SK-N-SH (cell line): ENCODE data around the gene TM4SF4. TPM values are rescaled to one million over a fixed set of nuclear protein-coding genes. Genes with fewer than 3 reads are reported as not detected.
A peak's percentile ranks its signal among the peaks of the same experiment; 100 is the strongest.

Source experiments
- CTCF ChIA-PET: fragments of 300-600, 350-600 bp; formaldehyde crosslinking; extraction: SDS; loops from one replicate; lab custom pipeline; 2021; lab: Yijun Ruan, JAX
- POLR2A ChIA-PET: fragments of 350-600 bp; sonication (Branson Sonifier 250); formaldehyde crosslinking; extraction: SDS; loops from one replicate; lab custom pipeline; 2020; ENCODE audit warnings: antibody characterized with exemption, inconsistent platforms; lab: Yijun Ruan, JAX
- DNase-seq: peaks from one replicate; pipeline ENCODE4 v3.0.0; 2012
- H2AFZ ChIP-seq: fragments of 200-600 bp; sonication (generic); 2 replicates; pipeline ENCODE4 v1.8.1; 2016; ENCODE audit warnings: antibody characterized with exemption, mild to moderate bottlenecking, low read depth
- H3F3A ChIP-seq: fragments of 200-600 bp; sonication (generic); replicated peaks from 2 replicates; pipeline ENCODE3; 2016; ENCODE audit warnings: antibody characterized with exemption, mild to moderate bottlenecking; ENCODE audit not compliant: insufficient read depth
- H3K27ac ChIP-seq, 2 experiments: fragments of 200-500 bp in 1 of 2; fragments of 200-600 bp in 1 of 2; sonication (Bioruptor generic) in 1 of 2; sonication (generic), shearing (Covaris generic) in 1 of 2; 2 replicates each; pipeline versions ENCODE4 v1.5.1 to v1.6.1; 2014 to 2016; ENCODE audit warnings: low read depth in 2 of 2, inconsistent platforms in 1 of 2, low read length in 1 of 2, mild to moderate bottlenecking in 1 of 2, mixed read lengths in 1 of 2
- H3K27me3 ChIP-seq: fragments of 200-600 bp; sonication (generic), shearing (Covaris generic); 2 replicates; pipeline ENCODE4 v1.6.1; 2016; ENCODE audit warnings: mixed run types; ENCODE audit not compliant: insufficient read depth
- H3K36me3 ChIP-seq, 2 experiments: fragments of 200-500 bp in 1 of 2; fragments of 200-600 bp in 1 of 2; sonication (Bioruptor generic) in 1 of 2; sonication (generic) in 1 of 2; replicated peaks in 1 of 2; 2 replicates each; pipeline versions ENCODE3 to v1.5.1; 2014 to 2016; ENCODE audit warnings: low read length in 1 of 2, mild to moderate bottlenecking in 1 of 2; ENCODE audit not compliant: insufficient read depth in 2 of 2, control insufficient read depth in 1 of 2
- H3K4me1 ChIP-seq, 2 experiments: fragments of 200-500 bp in 1 of 2; fragments of 200-600 bp in 1 of 2; sonication (Bioruptor generic) in 1 of 2; sonication (generic), shearing (Covaris generic) in 1 of 2; 2 replicates each; pipeline versions ENCODE4 v1.5.1 to v1.6.1; 2014 to 2016; ENCODE audit warnings: low read depth in 1 of 2, low read length in 1 of 2, mixed run types in 1 of 2; ENCODE audit not compliant: insufficient read depth in 2 of 2, control insufficient read depth in 1 of 2
- H3K4me2 ChIP-seq: fragments of 200-600 bp; sonication (generic), shearing (Covaris generic); 2 replicates; pipeline ENCODE4 v1.6.1; 2017; ENCODE audit warnings: mixed run types
- H3K4me3 ChIP-seq, 2 experiments: fragments of 200-500 bp in 1 of 2; fragments of 200-600 bp in 1 of 2; sonication (Bioruptor generic) in 1 of 2; sonication (generic), shearing (Covaris generic) in 1 of 2; 2 replicates each; pipeline versions ENCODE4 v1.5.1 to v1.8.1; 2014 to 2016; ENCODE audit warnings: low read depth in 2 of 2, inconsistent platforms in 1 of 2, low read length in 1 of 2, mild to moderate bottlenecking in 1 of 2, mixed read lengths in 1 of 2, moderate library complexity in 1 of 2
- H3K79me2 ChIP-seq: fragments of 200-600 bp; sonication (generic); 2 replicates; pipeline ENCODE4 v1.8.1; 2017; ENCODE audit warnings: mild to moderate bottlenecking; ENCODE audit not compliant: insufficient read depth
- H3K9ac ChIP-seq: fragments of 200-600 bp; sonication (generic); 2 replicates; pipeline ENCODE4 v1.6.1; 2017; ENCODE audit warnings: mixed run types
- H3K9me2 ChIP-seq: fragments of 200-600 bp; sonication (generic); 2 replicates; pipeline ENCODE4 v1.6.1; 2017; ENCODE audit warnings: mixed run types
- H3K9me3 ChIP-seq: fragments of 200-600 bp; sonication (generic); 2 replicates; pipeline ENCODE4 v1.6.1; 2017; ENCODE audit warnings: mixed run types, mild to moderate bottlenecking, moderate library complexity
- H4K20me1 ChIP-seq: fragments of 200-600 bp; sonication (generic); 2 replicates; pipeline ENCODE4 v1.6.1; 2017; ENCODE audit warnings: mild to moderate bottlenecking, mixed run types; ENCODE audit not compliant: insufficient read depth
- ELF1 ChIP-seq: IDR thresholded peaks from 2 replicates; pipeline ENCODE4 v1.4.0; 2012
- FOXM1 ChIP-seq: IDR thresholded peaks from 2 replicates; pipeline ENCODE4 v1.4.0; 2012; ENCODE audit warnings: low read depth, mild to moderate bottlenecking
- JUND ChIP-seq: IDR thresholded peaks from 2 replicates; pipeline ENCODE4 v1.4.0; 2012
- MEF2A ChIP-seq: IDR thresholded peaks from 2 replicates; pipeline ENCODE4 v1.4.0; 2012; ENCODE audit warnings: low read depth, borderline replicate concordance
- NFIC ChIP-seq: IDR thresholded peaks from 2 replicates; pipeline ENCODE4 v1.4.0; 2012; ENCODE audit warnings: borderline replicate concordance
- POLR2AphosphoS5 ChIP-seq: IDR thresholded peaks from 2 replicates; pipeline ENCODE4 v1.6.1; 2012; ENCODE audit warnings: low read depth, low read length
- RXRA ChIP-seq: IDR thresholded peaks from 2 replicates; pipeline ENCODE4 v1.4.0; 2012; ENCODE audit warnings: low read depth, mild to moderate bottlenecking, borderline replicate concordance
- SIN3A ChIP-seq: IDR thresholded peaks from 2 replicates; pipeline ENCODE4 v1.6.1; 2012; ENCODE audit warnings: low read depth, mild to moderate bottlenecking, low read length, moderate library complexity, borderline replicate concordance
- TCF12 ChIP-seq: IDR thresholded peaks from 2 replicates; pipeline ENCODE4 v1.4.0; 2012
- TEAD4 ChIP-seq: IDR thresholded peaks from 2 replicates; pipeline ENCODE4 v1.4.0; 2012; ENCODE audit warnings: mild to moderate bottlenecking, borderline replicate concordance; ENCODE audit not compliant: insufficient read depth
- YY1 ChIP-seq: IDR thresholded peaks from 2 replicates; pipeline ENCODE4 v1.4.0; 2012; ENCODE audit warnings: low read depth, mild to moderate bottlenecking
- whole genome bisulfite sequencing: methylation state at CpG from one replicate; pipeline ENCODE4 v1.1.6; 2017; ENCODE audit warnings: low lambda C conversion rate; 5-methylcytosine and 5-hydroxymethylcytosine counted together
- polyA plus RNA-seq, 3 experiments: library from polyadenylated mRNA; depleted of rRNA; stranded (reverse); fragments of >200 nt; gene quantifications; 2 replicates each; pipeline ENCODE4 v1.2.3, GENCODE V29; 2012
- TF ChIP-seq, protein P1 (sequence below): IDR thresholded peaks from 2 replicates; pipeline ENCODE4 v1.4.0; 2012; ENCODE audit warnings: low read depth, borderline replicate concordance
- TF ChIP-seq, protein P2 (sequence below): fragments of 150-350 bp; IDR thresholded peaks from 2 replicates; pipeline ENCODE4 v1.6.1; 2016; ENCODE audit warnings: mild to moderate bottlenecking, low read depth, low read length
- TF ChIP-seq, protein P3 (sequence below): fragments of 150-350 bp; IDR thresholded peaks from 2 replicates; pipeline ENCODE4 v1.6.1; 2017; ENCODE audit warnings: antibody characterized with exemption, low read length, low read depth, borderline replicate concordance
- TF ChIP-seq, protein P4 (sequence below): IDR thresholded peaks from 2 replicates; pipeline ENCODE4; 2012
- TF ChIP-seq, protein P5 (sequence below): IDR thresholded peaks from 2 replicates; pipeline ENCODE4 v1.6.1; 2012; ENCODE audit warnings: mild to moderate bottlenecking, low read depth, low read length, moderate library complexity
- TF ChIP-seq, protein P6 (sequence below): IDR thresholded peaks from 2 replicates; pipeline ENCODE4 v1.4.0; 2012; ENCODE audit warnings: low read depth

The TM4SF4 gene
- polyA plus RNA-seq, 1 of the 3 experiments (the other 2 are of a cell fraction) = 0.08 TPM

DNA sequence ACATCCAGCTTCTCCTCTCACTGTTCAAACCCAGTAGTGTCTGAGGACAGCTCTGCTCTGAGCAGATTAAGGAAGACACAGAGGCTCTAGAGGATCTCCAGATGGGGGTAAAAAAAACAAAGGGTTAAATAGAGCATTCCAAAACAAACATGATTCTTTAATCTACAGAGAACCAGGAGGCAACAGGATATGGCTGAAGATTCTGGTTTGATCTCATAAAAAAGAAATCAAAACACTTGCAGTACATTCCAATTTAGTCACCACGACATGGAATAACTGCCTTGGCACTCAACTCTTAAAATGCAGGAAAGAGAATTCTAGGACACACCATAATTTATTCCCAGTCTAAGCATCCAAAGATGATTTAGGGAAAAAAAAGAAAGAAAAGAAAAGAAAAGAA, 32.0 kb downstream of the TM4SF4 start:
- no peak for DNase-seq
- no peak overlapping the region for H2AFZ ChIP-seq
- H3K79me2 ChIP-seq = no peaks in the 10 kb centered on the region
- peaks cover 32% of the 10 kb centered on the region for H3F3A ChIP-seq
- H3K36me3 ChIP-seq = no peaks in the 10 kb centered on the region
- no peaks in the 10 kb centered on the region for H3K9me2 ChIP-seq
- H3K4me1 ChIP-seq = peaks cover 0 to 27% of the 10 kb centered on the region in 2 experiments; a peak in 1 of 4 replicates
- no peaks in the 10 kb centered on the region for H3K9me3 ChIP-seq
- ChIA-PET CTCF (interaction anchor here (0.8 to 1.0 kb wide), 2 partner anchors 13 to 41 kb away, joined by 3 read pairs; no protein-coding TSS in a partner anchor), POLR2A (no interaction called here)
- no peak overlapping the region for H3K9ac ChIP-seq
- TF ChIP-seq, protein P1, sequence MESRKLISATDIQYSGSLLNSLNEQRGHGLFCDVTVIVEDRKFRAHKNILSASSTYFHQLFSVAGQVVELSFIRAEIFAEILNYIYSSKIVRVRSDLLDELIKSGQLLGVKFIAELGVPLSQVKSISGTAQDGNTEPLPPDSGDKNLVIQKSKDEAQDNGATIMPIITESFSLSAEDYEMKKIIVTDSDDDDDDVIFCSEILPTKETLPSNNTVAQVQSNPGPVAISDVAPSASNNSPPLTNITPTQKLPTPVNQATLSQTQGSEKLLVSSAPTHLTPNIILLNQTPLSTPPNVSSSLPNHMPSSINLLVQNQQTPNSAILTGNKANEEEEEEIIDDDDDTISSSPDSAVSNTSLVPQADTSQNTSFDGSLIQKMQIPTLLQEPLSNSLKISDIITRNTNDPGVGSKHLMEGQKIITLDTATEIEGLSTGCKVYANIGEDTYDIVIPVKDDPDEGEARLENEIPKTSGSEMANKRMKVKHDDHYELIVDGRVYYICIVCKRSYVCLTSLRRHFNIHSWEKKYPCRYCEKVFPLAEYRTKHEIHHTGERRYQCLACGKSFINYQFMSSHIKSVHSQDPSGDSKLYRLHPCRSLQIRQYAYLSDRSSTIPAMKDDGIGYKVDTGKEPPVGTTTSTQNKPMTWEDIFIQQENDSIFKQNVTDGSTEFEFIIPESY = no peak
- TF ChIP-seq JUND (peak; percentile 27), FOXM1 (no peak), TCF12 (peak; percentile 74), SIN3A (no peak), YY1 (no peak), POLR2AphosphoS5 (no peak), MEF2A (no peak), NFIC (peak; percentile 66)
- TF ChIP-seq, protein P2, sequence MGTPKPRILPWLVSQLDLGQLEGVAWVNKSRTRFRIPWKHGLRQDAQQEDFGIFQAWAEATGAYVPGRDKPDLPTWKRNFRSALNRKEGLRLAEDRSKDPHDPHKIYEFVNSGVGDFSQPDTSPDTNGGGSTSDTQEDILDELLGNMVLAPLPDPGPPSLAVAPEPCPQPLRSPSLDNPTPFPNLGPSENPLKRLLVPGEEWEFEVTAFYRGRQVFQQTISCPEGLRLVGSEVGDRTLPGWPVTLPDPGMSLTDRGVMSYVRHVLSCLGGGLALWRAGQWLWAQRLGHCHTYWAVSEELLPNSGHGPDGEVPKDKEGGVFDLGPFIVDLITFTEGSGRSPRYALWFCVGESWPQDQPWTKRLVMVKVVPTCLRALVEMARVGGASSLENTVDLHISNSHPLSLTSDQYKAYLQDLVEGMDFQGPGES = no peak
- TF ChIP-seq, protein P3, sequence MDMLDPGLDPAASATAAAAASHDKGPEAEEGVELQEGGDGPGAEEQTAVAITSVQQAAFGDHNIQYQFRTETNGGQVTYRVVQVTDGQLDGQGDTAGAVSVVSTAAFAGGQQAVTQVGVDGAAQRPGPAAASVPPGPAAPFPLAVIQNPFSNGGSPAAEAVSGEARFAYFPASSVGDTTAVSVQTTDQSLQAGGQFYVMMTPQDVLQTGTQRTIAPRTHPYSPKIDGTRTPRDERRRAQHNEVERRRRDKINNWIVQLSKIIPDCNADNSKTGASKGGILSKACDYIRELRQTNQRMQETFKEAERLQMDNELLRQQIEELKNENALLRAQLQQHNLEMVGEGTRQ = no peak
- TF ChIP-seq, protein P4, sequence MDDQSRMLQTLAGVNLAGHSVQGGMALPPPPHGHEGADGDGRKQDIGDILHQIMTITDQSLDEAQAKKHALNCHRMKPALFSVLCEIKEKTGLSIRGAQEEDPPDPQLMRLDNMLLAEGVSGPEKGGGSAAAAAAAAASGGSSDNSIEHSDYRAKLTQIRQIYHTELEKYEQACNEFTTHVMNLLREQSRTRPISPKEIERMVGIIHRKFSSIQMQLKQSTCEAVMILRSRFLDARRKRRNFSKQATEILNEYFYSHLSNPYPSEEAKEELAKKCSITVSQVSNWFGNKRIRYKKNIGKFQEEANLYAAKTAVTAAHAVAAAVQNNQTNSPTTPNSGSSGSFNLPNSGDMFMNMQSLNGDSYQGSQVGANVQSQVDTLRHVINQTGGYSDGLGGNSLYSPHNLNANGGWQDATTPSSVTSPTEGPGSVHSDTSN = peak; percentile 22
- TF ChIP-seq, all 33 proteins: peak for 4
- 12% methylated on average over 1 of the region's 1 CpG for WGBS
- Histone ChIP-seq H3K27ac (peak overlapping the region in 1 of 2 experiments; percentile 61; a peak in 2 of 4 replicates), H4K20me1 (no peaks in the 10 kb centered on the region), H3K4me2 (peak overlapping the region; percentile 48), H3K27me3 (no peaks in the 10 kb centered on the region), H3K4me3 (no peak overlapping the region)

DNA sequence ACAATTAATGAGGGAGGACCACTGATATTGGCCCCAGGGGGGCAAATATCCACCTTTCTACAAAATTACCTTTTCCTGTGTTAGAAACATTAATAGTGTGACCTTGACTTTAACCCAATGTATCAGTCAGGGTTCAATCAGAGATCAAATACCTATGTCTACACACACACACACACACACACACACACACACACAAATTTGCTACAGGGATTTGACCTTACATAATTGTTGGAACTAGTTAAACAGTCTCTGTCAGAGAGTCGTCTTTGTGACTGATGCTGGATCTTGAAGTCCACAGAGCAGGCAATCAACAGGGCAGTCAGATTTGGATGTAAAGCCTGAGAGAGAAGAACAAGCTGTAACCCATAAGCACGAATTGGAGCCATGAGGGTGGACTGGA, 32.5 kb downstream of the TM4SF4 start:
- no peaks in the 10 kb centered on the region for H4K20me1 ChIP-seq
- H3K27me3 ChIP-seq = no peaks in the 10 kb centered on the region
- H3K4me3 ChIP-seq = no peak overlapping the region
- H3K4me2 ChIP-seq = peak overlapping the region; percentile 48
- no peaks in the 10 kb centered on the region for H3K36me3 ChIP-seq
- H2AFZ ChIP-seq = peak overlapping the region; percentile 61; the same call in 1 of the 2 replicates
- H3K27ac ChIP-seq = peak overlapping the region in 1 of 2 experiments; percentile 61; a peak in 2 of 4 replicates
- CTCF ChIA-PET = interaction anchor here (0.8 to 1.0 kb wide), 2 partner anchors 13 to 41 kb away, joined by 3 read pairs; no protein-coding TSS in a partner anchor
- H3K4me1 ChIP-seq = peaks cover 0 to 22% of the 10 kb centered on the region in 2 experiments; a peak in 1 of 4 replicates
- H3K9ac ChIP-seq = no peak overlapping the region
- no peaks in the 10 kb centered on the region for H3K79me2 ChIP-seq
- 83% methylated on average over 2 of the region's 2 CpGs for WGBS
- no peaks in the 10 kb centered on the region for H3K9me2 ChIP-seq
- DNase-seq = no peak
- POLR2A ChIA-PET = no interaction called here
- no peaks in the 10 kb centered on the region for H3K9me3 ChIP-seq
- H3F3A ChIP-seq = peaks cover 29% of the 10 kb centered on the region
- TF ChIP-seq NFIC = no peak
- TF ChIP-seq, protein P5, sequence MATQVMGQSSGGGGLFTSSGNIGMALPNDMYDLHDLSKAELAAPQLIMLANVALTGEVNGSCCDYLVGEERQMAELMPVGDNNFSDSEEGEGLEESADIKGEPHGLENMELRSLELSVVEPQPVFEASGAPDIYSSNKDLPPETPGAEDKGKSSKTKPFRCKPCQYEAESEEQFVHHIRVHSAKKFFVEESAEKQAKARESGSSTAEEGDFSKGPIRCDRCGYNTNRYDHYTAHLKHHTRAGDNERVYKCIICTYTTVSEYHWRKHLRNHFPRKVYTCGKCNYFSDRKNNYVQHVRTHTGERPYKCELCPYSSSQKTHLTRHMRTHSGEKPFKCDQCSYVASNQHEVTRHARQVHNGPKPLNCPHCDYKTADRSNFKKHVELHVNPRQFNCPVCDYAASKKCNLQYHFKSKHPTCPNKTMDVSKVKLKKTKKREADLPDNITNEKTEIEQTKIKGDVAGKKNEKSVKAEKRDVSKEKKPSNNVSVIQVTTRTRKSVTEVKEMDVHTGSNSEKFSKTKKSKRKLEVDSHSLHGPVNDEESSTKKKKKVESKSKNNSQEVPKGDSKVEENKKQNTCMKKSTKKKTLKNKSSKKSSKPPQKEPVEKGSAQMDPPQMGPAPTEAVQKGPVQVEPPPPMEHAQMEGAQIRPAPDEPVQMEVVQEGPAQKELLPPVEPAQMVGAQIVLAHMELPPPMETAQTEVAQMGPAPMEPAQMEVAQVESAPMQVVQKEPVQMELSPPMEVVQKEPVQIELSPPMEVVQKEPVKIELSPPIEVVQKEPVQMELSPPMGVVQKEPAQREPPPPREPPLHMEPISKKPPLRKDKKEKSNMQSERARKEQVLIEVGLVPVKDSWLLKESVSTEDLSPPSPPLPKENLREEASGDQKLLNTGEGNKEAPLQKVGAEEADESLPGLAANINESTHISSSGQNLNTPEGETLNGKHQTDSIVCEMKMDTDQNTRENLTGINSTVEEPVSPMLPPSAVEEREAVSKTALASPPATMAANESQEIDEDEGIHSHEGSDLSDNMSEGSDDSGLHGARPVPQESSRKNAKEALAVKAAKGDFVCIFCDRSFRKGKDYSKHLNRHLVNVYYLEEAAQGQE = no peak
- TF ChIP-seq, protein P2 = no peak
- no peak for TF ChIP-seq TEAD4
- TF ChIP-seq, protein P6, sequence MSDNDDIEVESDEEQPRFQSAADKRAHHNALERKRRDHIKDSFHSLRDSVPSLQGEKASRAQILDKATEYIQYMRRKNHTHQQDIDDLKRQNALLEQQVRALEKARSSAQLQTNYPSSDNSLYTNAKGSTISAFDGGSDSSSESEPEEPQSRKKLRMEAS = no peak
- TF ChIP-seq POLR2AphosphoS5 = no peak
- no peak for TF ChIP-seq RXRA
- no peak for TF ChIP-seq ELF1
